Measurements from ENCODE around the gene CDH4. TPM values are rescaled to one million over a fixed set of nuclear protein-coding genes. Genes with fewer than 3 reads are reported as not detected.

Gene CDH4
- total RNA-seq, 1 donor from 2014 or later, result under 0.01 TPM

DNA sequence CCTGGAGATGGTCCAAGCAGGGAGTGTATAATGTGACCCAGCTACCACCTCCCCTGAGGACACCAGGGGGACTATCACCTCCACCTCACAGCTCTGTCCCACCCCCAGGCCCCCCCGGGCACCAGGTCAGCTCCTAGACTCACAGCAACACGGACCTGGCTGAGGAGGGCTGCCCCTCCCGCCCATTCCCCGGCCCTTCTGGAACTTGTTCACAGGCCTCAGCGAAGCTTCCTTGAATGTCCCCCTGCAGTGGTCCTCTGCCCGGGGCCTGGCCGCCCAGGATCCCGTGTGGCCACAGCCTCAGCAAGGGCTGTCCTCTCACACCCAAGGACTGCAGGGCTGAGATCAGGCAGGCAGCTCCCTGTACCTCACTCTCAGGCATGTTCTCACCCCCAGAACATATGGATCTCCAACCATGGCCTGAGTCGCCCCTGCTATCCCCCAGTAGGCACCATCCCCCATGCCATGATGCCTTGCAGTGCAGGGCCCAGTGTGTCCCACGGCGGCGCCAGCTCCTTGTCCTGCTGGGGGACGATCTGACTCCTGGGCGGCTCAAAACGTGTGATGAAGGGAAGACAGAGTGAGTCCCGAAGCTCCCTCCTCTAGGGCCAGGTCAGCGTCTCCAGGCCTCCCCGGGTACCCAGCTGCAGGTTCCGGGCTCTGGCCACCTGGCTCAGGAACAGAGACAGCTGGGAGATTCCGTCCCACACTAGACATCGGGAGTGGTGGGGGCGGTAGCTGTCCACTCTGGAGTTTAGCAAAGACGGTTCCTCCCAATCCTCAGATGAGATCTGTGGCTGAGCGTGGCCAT, 655.2 kb downstream of the CDH4 start:
- DNase-seq (ENCODE audit: low read depth in 2 of 2), result no peak

DNA sequence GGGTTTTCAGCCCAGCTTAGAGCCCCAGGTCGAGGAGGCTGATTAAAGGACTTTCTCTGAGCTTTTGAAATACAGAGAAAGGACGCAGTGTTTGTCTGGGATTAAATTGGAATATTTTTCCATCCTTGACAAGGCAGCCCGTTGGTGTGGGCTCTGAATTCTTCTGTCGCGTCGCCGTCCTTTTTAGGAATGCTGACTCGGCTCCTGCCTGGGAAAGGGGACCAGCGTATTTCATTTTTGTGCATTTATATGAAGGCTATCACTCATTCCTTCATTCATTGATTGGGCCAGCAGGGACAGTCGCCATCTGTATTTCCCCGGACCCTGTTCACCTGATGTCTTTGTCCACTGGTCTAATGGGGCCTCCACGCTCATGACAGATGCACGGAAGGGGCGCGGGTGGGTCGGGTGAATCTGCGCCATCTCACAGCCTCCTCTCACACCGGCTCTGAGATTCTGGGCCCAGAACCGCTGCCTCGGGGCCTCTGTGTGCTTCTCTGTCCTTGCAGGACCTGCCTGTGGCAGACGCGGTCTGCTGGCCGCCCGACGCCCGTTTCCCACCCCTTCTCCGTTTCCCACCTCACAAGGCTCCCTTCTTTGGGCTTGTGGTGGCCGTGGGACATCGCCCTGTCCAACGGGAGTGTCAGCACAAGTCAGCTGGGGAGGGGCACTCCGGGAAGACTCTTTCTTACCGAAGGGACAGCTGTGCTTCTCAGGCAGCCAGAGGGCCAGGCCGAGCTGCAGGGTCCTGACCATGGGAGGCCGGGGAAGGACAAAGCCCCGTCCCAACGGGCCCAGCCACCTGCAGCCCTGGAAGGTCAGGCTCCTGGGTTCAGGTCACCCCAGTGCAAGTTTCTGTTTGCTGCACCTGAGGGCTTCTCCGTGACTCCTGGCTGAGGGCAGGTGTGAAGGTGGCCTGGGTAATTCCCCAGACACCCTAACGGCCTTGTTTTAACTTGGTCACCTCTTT, 656.3 kb downstream of the CDH4 start:
- DNase-seq (ENCODE audit: low read depth in 2 of 2), result no peak

DNA sequence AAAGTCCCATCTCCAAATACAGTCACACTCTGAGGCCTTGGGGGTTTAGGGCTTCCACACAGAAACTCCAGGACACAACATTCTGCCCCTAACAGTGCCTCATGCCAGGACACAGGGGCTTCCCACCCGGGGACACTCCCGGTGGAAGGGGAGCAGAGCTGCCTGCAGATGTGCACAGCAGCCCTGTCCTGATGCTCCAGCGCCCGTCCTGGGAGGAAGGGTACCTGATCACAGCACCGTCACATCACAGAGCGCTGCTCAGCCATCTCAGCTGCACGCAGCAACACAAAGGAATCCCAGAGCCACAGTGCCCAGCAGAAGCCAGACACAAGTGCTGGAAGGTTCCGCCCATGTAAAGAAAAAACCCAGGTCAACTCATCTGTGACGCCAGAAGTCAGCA, 657.0 kb downstream of the CDH4 start:
- DNase-seq (ENCODE audit: low read depth in 2 of 2), result no peak

DNA sequence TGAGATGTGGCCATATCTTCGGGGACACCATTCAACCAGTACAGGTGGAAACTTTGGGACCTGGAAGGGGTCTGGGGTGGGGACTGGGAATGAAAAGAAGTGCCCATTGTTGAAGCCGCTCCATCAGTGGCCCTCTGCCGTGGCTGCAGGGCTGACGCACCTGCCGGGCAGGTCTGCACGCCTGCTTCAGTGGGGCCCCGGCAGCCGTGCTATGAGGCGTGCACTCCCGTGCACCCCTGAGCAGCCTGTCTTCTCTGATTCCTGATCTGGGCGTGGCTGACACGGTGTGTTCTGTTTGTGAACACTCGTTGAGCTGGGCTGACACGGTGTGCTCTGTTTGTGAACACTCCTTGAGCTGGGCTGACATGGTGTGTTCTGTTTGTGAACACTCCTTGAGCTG, 657.8 kb downstream of the CDH4 start:
- DNase-seq (ENCODE audit: low read depth in 2 of 2), result no peak

DNA sequence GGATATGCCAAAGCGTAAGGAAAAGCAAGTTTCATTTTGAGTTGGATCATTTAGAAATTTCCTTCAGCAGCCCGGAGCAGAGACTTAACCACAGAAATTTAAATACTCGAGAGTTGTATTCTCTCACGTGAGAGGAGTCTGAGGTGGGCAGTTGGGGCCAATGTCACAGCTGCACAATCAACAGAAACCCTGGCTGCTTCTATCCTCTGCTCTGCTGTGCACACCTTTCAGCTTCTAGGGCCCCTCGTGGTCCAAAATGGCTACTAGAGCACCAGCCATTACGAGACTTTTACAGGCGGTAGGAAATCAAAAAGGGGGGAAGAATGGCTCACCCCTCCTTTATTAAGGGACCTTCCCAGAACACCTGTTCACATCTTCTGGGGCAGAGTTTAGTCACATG, 659.8 kb downstream of the CDH4 start:
- DNase-seq (ENCODE audit: low read depth in 2 of 2), result no peak

DNA sequence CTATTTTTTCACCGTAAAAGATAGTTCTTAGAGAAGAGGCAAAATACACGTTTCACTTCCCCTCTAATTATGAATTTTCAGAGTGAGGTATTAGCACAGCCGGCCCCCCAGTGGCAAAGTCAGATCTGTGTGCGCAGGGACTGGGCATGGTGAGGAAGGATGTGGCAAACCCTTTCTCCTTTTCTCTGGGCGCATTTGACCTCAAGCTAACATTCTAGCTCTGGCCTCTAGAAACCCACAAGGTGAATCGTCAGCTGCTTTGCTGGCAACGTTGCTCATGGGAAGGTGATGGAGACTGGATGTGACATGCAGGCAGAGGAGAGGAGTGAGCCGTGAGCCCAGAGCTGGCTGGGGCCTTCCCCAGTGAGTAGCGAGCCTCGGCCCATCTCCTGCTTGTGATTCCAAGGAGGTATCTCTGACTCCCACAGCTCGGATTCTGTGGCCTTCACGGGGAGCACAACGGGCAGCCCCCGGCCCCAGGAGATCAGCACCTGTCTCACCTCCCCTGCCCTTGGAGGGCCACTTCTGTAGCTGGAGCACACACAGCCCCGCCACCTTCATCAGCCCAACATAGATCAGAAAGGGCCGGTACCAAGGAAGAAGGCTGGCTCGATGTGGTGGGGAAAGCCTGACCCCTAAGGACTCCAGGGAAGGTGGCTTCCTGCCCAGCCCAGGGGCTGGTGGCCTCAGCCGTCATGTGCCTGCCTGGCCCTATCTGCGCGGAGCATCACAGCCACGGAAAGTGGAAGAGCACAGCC, 660.8 kb downstream of the CDH4 start:
- no peak for DNase-seq (ENCODE audit: low read depth in 2 of 2)

DNA sequence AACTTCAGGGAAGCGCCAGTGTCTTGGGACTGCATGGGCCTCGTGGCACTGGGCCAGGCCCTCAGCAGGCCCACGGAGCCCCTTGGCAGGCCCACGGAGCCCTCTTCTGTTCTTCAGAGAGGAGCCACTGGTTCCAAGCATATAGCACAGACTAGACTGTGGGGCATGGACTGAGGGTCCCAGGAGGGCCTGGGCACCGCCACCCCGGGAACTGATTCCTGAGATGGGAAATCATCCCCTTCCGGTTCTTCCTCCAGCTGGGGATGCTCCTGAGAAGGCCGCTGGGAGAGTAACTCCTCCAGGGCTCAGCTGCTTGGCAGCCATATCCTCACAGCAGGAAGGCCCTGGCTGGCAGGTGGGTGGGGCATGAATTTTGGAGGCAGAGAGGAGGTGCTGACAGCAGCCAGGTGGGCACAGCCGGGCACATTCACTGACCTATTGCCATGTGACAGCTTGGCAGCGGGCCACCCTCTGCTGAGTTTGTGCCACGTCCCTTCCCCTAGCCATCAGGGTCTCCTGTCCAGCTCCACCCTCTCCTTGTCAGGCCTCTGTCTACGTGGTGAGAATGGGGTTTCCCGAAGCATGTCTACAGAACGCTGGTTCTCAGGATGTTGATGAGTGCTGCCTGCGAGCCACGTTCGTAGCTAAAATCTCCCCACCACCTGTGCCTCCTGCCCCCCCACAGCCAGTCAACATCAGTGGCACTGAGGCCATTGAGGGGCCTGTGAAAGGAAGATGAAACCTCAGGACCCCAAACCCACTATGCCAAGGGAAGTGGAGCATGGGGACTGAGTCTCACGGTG, 661.6 kb downstream of the CDH4 start:
- no peak for DNase-seq (ENCODE audit: low read depth in 2 of 2)

DNA sequence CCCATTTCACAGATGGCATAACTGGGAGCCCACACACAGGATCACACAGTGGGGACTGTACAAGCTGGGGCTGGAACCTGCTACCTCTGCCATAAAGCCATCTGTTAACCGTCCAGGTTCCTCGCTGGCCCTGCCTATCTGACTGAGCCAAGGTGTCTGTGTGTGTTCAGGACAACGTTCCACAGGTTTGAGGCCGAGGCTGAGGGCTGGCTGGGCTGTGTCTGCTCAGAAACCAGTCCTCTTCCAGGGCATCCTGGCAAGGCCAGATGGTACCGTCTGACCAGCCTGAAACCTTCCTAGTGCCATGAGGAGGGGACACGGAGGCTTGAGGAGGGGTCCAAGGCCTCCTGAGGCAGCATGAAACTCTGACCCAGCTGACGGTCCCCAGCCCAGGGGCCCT, 663.0 kb downstream of the CDH4 start:
- no peak for DNase-seq (ENCODE audit: low read depth in 2 of 2)

DNA sequence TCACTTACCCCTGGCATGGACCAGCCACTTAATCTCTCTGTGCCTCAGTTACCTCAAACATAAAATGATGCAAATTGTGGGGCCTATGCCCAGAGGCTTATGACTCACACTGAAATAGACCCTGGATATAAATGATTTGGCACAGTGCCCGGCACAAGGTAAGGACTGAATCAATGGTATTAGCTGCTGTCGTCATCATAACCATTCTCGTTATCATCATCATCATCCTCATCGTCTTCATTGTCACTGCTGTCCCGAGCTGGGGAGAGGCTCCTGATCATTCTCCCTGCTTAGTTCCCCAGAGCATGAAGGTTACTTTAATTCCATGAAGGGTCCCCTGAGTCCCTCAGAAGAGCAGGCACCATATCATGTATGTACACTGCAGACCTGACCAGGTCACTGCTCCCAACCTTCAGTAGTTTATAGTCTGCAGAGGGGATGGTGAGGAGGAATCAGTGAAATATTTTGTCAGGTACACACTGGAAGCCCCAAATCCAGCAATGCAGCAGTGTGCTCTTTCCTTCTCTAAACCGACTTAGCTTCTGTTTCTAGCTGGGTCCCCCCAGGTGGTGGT, 664.3 kb downstream of the CDH4 start:
- no peak for DNase-seq (ENCODE audit: low read depth in 2 of 2)

DNA sequence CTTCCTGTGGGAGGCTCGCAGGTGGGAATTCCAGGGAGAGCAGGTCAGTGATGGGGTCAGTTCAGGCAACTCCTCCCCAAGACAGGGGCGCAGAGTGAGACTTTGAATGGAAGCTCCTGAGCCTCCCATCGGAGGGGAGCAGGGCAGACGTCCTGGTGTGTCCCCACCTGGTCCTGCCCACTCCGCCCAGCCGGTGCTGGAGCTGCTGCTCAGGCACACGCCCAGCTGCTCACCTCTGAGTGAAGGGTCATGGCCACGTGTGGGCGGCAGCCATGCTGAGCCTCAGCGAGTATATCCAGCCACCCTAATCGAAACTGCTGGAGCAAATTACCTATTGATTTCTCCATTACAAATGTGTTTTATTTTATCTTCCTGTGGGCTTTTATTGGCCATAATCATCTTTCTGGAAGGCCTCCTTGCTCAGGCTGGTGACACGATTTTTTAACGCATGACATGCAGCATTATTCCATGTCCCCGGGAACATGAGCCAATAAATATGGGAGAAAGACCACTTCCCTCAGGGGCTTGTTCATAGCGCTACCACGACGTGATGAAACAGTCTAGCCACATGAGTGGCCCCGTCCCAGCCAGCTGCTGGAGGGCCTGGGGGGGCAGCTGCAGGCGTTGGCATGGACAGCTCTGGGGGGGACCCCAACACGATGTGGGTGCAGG, 665.5 kb downstream of the CDH4 start:
- DNase-seq (ENCODE audit: low read depth in 2 of 2), result no peak

DNA sequence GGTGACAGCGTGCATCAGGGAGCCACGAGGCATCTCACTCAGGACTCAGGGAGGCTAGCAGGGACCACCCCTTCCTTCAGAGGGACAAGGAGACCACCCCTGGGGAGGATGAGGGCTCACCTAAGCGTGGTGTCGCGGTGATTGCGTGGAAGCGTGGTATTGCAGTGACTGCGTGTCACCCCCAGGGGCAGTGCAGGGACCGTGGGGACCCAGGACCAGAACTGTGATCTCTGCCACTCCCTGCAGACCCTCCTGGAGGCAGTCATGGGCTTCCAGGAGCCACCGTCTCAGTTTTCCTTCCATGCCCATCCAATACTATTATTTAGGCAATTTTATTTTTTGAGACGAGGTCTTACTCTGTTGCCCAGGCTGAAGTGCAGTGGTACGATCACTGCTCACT, 666.5 kb downstream of the CDH4 start:
- no peak for DNase-seq (ENCODE audit: low read depth in 2 of 2)

DNA sequence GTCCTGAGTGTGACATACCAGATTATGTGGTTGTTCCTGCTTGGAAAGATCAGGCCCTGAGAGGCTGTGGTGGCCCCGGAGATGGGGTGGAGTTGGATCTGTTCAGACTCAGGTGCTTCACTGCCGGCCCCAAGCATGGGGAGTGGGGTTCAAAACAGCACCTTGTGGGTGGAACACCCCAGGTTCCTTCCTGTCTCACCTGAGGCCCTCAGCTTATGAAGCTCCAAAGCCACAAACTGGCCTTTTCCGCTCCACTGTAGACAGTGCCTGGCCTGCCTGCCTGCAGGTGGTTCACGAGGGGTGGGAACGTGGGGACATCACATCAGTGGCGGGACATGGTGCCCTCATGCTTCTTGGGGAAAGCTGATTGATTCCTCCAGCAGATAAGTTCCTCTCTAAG, 667.2 kb downstream of the CDH4 start:
- no peak for DNase-seq (ENCODE audit: low read depth in 2 of 2)

DNA sequence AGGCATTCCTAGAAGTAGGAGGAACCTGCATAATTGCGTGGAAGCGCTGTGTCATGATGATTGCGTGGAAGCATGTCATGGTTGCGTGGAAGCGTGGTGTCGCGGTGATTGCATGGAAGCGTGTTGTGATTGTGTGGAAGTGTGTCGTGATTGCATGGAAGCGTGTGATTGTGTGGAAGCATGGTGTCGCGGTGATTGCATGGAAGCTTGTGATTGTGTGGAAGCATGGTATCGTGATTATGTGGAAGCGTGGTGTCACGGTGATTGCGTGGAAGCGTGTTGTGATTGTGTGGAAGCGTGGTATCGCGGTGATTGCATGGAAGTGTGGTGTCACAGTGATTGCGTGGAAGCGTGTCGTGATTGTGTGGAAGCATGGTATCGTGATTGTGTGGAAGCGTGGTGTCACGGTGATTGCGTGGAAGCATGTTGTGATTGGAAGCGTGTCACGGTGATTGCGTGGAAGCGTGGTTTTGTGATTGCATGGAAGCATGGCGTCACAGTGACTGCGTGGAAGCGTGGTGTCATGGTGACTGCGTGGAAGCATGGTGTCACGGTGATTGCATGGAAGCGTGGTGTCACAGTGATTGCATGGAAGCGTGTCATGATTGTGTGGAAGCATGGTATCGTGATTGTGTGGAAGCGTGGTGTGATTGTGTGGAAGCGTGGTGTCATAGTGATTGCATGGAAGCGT, 667.8 kb downstream of the CDH4 start:
- no peak for DNase-seq (ENCODE audit: low read depth in 2 of 2)

DNA sequence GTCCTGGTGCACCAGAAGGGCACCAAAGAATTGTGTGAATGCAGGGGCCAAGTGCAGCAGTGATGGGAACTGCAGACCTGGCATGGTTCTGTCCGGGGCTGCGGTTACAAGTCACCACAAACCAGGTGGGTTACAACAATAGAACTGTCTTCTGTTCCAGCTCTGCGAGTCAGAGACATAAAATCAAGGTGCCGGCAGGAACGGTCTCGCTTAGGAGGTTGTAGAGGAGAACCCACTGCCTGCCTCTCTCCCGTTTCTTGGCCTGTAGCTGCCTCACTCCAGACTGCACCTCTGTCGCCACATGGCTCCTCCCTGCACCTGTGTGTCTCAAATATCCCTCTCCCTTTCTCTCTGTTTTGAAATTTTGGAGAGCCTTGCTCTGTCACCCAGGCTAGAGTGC, 670.4 kb downstream of the CDH4 start:
- DNase-seq (ENCODE audit: low read depth in 2 of 2), result no peak

DNA sequence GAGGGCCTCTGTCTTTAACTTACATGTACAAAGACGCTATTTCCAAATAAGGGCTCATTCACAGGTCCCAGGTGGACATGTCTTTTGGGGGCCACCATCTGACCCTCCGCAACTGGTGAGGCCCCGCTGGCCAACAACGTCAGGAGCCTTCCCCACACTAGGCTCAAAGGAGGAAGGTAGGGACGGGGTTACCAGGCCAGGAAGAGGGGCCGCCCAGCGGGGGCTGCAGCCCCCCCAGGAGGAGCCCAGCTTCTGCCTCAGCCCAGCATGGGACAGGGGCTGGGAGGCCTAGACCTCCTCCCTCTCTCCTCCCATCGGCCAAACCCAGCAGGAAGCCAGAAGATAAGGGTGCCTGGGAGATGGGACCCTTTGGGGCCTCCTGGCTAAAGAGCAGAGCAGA, 670.9 kb downstream of the CDH4 start:
- DNase-seq (ENCODE audit: low read depth in 2 of 2), result no peak

DNA sequence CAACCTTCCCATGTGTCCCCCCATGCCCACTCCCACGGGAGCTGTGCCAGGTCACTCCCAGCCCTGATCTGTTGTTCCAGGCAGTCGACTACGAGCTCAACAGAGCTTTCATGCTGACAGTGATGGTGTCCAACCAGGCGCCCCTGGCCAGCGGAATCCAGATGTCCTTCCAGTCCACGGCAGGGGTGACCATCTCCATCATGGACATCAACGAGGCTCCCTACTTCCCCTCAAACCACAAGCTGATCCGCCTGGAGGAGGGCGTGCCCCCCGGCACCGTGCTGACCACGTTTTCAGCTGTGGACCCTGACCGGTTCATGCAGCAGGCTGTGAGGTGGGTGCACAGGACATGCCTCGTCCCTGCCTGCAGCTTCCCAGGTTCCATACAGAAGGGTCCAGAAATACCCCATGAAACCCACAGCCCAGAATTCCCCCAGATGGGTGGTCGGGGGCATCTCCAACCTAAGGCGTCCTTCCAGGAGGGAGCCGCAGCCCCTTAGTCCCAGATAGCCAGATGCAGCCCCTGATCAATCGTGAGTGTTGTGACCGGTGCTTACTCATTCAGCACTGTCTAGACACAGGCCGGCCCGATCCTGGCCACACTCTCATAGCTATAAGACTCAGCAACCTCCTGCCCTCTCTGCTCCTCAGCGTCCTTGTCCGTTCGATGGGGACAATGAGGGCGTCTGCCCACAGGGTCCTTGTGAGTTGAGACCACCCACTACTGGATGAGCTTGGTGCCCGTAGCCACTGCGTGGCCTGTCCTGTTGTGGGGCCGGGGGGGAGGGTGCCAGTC, 671.5 kb downstream of the CDH4 start:
- no peak for DNase-seq (ENCODE audit: low read depth in 2 of 2)

DNA sequence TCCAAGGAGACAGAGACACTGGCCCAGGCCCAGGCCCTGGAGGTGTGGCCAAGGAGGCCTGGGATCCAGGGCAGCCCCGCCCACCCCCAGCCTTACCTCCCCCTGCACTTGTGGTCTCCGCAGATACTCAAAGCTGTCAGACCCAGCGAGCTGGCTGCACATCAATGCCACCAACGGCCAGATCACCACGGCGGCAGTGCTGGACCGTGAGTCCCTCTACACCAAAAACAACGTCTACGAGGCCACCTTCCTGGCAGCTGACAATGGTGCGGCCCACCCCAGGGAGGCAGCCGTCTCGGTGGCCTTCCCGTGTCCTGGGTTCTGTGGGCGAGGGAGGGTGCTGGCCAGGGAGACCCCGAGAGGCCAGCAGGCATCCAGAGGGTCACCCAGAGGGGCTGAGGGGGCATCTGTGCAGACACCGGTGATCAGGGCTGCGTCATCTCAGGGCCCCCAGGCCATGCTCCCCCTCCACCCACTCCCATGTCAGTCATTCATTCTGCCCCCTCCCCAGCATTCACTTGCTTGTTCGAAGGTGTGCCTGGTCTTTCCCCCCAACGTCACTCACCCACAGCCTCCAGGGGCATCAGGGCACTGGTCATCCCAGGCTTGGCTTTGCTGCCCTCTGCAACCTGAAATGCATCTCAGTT, 672.3 kb downstream of the CDH4 start:
- no peak for DNase-seq (ENCODE audit: low read depth in 2 of 2)

DNA sequence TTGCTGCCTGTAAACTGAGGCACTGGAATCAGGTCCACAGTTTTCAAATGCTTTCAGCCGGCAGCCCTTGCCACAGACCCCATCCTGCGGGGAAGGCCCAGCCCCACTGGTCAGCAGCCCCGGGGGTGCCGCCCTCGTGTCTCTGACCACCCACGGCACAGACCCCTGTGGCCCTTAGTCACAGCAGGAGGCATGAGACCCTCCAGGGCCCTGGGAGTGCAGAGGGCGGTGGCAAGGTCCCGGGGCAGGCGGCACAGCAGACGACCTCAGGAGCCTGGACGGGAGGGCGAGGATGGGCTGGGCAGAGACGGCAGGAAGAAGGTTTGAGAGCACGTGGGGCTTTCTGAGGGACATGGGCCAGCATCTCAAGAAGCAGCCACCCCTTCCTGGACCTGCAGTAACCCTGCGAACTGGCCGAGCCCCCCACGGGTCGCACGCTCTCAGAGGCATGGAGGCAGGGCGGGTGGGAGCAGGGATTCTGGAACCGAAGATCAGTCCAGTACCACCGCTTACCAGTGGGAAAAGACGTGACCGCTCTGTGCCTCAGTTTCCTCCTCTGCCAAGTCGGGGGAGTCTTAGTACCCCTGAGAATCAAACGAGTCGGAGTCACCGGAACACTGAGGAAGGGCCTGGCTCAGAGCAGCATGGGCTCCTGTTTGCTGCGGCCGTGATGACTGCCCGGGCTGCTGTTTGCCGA, 672.9 kb downstream of the CDH4 start:
- no peak for DNase-seq (ENCODE audit: low read depth in 2 of 2)
